GM18511 (cell line): ENCODE measurements around the gene CTPS1.

Experiments
- ATAC-seq: cut with Tn5 transposase; IDR thresholded peaks from one replicate; pipeline ENCODE4 v1.9.1; 2021; ENCODE audit warnings: mild to moderate bottlenecking, moderate library complexity; ENCODE audit not compliant: unreplicated experiment

Gene CTPS1

DNA sequence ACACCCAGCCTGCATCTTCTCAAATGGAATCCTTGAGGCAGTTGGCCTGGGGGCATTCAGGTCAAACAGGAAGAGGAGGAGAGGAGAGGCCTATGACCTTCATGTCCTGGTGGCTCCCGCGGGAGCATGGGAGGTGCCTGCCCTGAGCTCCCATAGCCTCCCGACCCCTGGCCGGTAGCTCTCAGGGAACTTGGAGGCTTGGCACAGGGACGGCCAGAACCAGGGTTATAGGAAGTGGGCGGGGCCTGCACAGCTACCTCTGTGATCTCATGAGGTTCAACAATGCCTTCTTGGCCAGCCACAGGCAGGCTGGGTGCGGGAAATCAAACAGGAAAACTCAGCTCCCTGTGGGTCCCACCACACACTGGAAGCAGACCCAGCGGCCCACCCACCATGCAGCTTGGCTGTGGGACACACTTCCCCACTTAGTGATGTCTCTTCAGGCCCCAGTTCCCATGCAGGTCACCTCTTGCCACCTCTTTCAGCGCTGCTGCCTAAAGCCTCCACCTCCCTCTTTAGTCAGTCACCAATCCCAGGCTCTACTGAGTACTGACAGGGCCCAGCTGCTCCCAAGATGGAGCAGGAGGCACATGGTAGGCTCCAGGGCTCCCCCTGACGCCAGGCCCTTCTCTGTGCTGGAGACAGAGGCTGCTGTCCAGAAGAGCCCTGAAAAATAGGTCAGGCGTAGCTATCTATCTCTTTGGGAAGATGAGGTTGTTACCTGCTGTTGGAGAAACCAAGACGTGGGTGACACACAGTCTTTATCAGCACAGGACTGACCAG is 42.2 kb downstream of the CTPS1 start, which contains the start of gene SLFNL1:
Gene SLFNL1 (minus strand): TSS at position 200 of the 783 bp plus-strand sequence. CDS start 1,065 bp downstream, outside the sequence.
- no peak for ATAC-seq

- no peak for ATAC-seq
Observed at GRCh38 chr1:41022424-41022823, 42.9 kb downstream of the CTPS1 start.

DNA sequence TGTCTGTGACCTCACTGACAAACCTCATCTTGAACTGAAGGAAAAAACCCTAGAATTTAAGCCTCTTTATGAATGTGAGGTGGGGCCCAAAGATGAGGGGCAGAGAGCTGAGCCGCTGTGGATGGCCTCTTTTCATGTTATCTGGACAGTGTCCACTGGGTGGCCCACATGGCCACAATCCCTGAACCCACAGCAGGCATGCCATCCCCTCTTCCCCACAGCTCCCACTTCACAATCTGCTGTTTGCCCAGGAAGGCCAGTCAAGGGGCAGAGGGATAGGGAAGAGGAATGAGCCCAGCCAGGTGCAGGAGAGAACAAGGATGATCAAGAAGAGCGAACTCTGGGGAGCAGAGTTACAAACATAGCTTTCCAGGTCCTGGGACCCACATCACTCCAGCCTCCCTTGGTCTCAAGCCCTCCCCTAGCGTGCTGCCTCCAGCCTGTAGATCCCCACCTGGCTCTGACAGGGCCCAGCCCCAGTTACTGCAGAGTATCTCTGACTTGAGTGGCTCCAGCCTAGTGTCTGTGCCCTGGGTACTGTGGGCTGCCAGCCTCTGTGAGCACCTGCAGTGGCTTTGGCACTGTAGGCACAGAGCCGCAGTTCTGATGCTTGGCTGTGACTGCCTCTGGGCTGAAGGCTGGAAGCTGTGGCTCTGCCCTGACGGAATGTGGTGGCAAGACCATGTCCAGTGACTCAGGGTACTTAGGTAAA is 43.9 kb downstream of the CTPS1 start:
- no peak for ATAC-seq

DNA sequence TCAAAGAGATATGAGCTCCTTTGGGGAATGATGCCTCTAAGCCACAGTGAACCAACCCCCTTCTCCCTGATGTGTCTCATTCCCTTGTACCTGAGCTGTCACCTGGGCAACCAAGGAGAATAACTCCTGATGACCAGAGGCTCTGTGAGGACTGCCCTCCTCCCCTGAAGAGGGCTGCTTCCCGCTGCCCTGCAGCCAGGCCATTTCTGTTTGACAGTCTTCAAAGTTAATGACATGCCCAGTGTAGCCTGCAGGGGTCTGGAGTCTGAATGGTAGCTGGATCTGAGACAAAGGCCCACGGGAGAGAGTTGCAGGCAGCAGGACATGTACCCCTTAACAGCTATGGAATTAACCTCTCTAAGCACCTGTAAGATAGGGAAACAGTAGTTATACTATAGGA is 45.5 kb downstream of the CTPS1 start:
- no peak for ATAC-seq

GRCh38 chr1:41025979-41026819 is 46.7 kb downstream of the CTPS1 start:
- ATAC-seq, result no peak

- ATAC-seq, result no peak
Observed at GRCh38 chr1:41028034-41028642, 48.6 kb downstream of the CTPS1 start.

DNA sequence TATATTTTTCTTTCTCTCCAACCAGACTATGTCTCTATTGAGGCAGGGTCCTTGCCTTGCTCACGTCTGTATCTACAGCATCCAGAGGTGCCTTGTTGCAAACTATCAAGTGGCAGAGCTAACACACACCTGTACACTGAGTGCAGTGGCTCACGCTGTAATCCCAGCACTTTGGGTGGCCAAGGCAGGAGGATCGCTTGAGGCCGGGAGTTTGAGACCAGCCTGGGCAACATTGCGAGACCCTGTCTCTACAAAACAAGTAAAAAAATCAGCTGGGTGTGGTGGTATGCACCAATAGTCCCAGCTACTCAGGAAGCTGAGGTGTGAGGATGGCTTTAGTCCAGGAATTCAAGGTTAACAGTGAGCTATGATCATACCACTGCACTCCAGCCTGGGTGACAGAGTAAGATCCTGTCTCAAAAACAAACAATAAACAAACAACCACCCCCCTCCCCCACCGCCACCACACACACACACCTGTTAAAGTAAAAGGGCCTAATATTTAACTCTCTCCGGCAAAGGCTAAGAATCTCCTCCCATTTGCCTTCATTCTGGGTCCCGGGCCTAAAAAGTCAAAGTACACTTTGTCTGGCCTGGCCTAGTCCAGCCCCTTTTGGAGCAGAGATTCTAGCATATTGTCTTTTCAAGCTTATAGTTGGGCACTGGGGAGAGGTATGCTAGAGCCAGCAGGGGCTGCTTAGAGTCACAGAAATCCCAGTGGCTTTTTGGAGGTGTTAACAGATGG is 51.5 kb downstream of the CTPS1 start:
- ATAC-seq, result no peak

GRCh38 chr1:41032147-41032546 is 52.7 kb downstream of the CTPS1 start:
- no peak for ATAC-seq

GRCh38 chr1:41033272-41033671 is 53.8 kb downstream of the CTPS1 start:
- ATAC-seq, result no peak

DNA sequence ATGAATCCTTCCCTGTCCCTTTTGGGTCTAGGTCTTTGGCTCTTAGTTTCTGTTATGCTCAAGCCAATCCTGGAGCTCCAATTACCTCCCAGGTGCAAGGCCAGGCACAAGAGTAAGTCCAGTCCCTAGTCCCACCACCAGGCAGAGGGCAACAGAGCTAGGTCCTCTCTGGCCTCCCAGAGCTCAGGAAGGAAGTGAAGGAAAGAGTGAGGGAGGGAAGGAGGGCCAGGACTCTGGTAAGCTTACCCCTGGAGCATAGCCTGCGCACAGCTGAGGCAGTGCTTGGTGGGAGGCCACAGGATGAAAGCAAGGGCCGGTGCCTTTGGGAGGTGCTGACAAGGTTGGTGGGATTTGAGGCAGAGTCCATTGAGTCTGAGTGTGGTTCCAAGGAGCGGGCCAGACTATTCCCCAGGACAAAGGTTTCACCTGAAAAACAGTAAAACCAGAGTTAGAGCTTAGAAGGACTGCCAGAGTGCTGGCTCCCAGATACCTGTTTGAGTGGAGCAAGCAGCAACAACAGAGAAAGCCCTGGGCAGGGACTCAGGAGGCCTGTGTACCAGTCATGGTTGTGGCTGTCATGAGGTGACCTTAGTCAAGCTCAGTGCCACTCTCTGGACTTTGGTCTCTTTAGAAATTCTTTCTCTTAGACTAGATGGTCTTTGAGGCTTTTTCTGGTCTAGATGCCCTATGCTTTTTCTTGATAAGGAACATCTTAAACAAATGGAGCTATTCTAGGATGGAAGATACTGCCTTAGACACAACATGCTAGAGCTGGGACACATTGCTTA is 57.8 kb downstream of the CTPS1 start:
- no peak for ATAC-seq

DNA sequence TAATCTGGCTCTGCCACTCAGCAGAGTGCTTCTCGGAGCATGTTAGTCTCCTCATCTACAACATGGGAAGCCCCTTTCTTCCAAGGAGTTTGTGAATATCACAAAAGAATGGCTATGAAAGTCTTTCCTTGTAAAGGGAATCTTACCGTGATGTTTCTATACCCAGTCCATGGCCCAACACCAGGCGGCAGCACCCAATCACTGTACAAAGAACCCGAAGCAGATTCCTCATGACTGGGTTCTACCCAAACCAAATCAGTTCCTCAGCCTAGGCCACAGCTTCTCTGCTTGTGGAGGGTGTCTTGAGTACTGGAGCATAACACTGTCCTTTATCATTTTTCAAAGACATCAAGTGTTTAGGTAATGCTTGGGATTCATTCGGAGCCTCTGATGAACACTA is 58.6 kb downstream of the CTPS1 start:
- ATAC-seq, result no peak

DNA sequence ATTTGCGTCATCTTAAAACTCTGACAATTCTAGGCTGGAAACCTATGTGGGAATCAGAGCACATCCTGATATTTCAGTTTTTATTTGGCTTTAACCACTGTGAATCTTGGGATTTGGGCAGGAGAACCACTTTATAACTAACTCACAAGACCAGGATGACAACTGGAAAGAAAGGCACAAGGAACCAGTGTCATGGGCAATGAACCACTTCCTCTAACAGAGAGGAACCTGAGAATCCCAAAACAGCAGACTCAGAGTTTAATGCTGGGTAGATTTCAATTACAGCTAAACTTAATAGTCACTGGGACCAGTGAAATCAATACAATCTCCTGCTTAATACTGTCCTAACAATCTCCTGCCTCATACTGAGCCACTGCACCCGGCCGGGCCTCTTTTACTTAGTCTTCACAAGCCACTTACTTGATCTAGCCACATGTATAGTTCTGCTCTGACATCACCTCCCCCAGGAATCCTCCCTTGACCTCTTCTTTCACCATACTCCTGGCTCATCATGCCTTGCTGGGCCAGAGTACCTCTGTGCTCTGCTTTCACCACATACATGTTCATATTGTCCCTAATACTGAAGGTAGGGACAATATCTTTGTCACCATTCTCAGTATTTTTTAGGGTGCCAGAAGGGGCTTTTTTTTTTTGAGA is 62.2 kb downstream of the CTPS1 start:
- no peak for ATAC-seq

DNA sequence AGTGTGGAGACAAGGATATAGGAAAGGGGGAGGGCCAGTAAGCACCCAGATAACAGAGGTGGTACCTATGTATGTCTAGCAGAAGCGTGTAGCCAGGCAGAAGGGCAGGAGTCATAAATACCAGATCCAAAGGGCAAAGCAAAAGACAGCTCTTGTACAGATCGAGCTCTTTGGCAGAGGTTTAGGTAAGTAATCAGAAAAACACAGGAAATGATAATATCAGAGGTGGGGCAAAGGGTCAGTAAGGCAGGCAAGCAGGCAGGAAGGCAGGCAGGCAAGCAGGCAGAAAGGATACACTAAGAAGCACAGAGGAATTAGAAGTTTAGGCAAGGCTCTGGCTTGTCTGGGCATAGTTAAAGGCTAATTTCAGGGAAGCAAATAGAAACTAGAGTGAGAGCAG is 64.7 kb downstream of the CTPS1 start:
- no peak for ATAC-seq

DNA sequence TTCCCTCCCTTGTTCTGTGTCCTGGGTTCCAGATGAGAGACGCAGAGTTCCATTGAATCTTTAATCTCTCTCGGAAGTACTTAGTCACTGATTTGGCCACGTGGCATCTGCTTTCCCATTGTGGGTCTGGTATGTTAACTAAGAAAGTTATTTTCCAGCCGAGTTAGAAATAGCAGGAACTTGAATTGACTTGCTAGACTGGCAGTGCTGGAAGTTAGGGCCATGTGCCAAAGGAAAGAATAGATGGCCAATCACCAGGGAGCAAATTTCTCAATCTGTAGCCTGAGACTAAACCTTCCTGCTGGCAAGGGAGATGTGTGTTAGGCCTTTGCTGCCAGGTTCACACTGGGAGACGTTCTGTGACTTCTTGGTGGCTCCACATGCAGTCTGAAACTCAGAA is 66.2 kb downstream of the CTPS1 start:
- no peak for ATAC-seq

DNA sequence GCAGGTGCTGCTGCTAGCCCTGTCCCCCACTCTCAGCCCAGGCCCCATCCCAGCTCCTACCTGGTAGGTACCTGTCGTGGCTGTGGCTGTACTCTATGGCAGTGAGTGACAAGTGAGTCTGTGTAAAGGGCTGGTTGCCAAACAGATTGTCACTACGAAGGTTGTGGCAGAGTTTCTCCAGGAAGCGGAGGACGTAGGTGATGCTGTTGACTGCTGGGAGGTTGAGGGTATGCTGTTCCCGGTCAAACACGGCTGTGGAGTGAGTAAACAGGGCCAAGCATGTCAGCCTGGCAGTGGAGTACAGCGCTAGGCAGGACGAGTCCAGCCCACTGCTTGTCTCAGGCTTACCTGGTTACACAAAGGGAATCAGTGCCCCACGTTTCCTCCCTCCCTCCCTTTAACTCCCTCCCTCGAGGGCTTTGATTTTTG is 66.9 kb downstream of the CTPS1 start:
- no peak for ATAC-seq

DNA sequence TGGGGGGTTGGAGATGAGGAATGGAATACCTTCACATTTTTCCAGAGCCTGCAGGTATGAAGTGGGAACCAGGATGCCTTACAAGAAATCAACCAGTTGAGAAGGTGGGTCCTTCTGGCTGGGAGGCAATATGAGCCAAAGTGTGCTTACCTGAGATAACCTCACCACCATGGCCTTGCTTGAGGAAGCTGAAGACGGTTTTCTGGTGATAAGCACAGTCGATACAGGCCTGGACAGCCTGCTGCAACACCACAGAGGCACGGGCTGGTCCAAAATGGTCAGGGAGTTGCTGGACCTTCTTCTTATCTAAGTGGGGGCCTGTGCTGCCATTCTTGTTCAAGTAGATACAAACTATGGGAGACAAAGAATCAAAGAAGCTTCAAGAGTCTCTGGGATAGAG is 69.0 kb downstream of the CTPS1 start:
- no peak for ATAC-seq

DNA sequence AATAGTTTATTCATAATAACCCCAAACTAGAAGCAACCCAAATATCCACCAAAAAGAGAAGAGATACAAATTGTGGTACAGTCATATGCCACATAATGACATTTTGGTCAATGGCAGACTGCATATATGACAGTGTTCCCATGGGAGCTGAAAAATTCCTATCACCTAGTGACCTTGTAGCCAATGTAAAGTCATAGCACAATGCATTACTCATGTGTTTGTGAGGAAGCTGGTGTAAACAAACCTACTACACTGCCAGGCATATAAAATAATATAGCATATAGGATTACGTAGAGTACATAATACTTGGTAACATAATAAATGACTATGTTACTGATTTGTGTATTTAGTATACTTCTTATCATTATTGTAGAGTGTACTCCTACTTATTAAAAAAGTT is 71.5 kb downstream of the CTPS1 start:
- no peak for ATAC-seq

DNA sequence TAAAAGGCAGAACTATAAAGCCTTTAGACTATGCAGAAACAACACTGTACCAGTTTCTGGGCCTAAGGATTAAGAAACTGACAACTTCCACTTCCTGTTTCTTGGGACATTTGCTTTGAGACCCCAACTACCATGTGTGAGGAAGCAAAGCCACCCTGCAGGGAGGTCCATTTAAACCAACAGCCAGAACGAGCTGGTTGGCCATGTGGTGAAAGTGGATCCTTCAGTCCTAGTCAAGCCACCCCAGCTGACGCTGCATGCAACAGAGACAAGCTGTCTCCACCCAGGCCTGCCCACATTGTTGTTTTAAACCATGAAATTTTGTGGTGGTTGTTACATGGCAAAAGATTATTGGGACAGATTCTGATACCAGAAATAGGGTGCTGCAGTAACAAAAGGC is 73.8 kb downstream of the CTPS1 start:
- no peak for ATAC-seq

GRCh38 chr1:41056907-41057306 is 77.4 kb downstream of the CTPS1 start:
- ATAC-seq, result no peak
